GM19193 (cell line): ENCODE data around the gene RNF4.

Source experiments
- POLR2A ChIP-seq: IDR thresholded peaks from 4 replicates; pipeline ENCODE4 v1.6.1; 2011; ENCODE audit not compliant: insufficient read depth, insufficient read length; ENCODE audit errors: extremely low read depth

The RNF4 gene

DNA sequence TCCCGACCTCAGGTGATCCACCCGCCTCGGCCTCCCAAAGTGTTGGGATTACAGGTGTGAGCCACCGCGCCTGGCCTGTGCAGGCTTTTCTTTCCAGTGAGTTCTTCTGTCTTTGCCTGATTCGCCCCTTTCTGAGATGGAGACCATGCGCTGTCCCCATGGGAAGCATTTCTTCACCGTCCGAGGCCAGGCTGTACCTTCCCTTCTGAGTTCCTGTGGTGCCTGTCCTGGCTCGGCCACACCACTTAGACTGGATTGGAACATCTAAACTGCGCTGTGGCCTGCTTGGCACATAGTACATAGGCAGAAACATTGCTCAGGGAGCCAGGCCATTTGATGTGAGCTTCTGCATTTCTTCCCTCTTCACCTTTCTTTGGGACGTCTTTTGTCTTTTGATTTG, 91.3 kb downstream of the RNF4 start:
- TF ChIP-seq POLR2A: no peak
